Esophagus squamous epithelium (tissue), 4 donors: ENCODE data around the gene MCHR2.

Experiments
- CTCF ChIP-seq, 6 experiments: fragments of 450-650 bp in 4 of 6; fragments of 200-600 bp in 2 of 6; sonication (generic) in 2 of 6; IDR thresholded peaks; one replicate each; pipeline ENCODE4 v1.5.1; 2016 to 2019; ENCODE audit warnings: antibody characterized with exemption in 6 of 6, mild to moderate bottlenecking in 4 of 6, moderate library complexity in 4 of 6
- POLR2A ChIP-seq, 4 donors: fragments of 450-650 bp; IDR thresholded peaks; one replicate each; pipeline ENCODE4 v1.6.1; 2017; ENCODE audit warnings: antibody characterized with exemption in 4 of 4, mild to moderate bottlenecking in 4 of 4, moderate library complexity in 3 of 4

GRCh38 chr6:99967052-99967451, 27.0 kb downstream of the MCHR2 start:
- TF ChIP-seq CTCF (IDR thresholded peaks at IDR 0.05): no peak
- TF ChIP-seq POLR2A (IDR thresholded peaks at IDR 0.05): no peak
